Stimulated activated CD4-positive, alpha-beta T cell treated with anti-CD3 and anti-CD28 coated beads, Interleukin-1b, Interleukin-23, amount 100 ng/mL, for 48 hours (primary cell): ENCODE results near the gene MMP15.
"Not testable (repeated sequence)": the region's sequence is repeated elsewhere in the genome, so short reads cannot be mapped to it uniquely, and the experiment has no call there.

Source experiments
- DNase-seq: peaks from one replicate; pipeline ENCODE4 v3.0.0-alpha.2; 2020

The MMP15 gene

DNA sequence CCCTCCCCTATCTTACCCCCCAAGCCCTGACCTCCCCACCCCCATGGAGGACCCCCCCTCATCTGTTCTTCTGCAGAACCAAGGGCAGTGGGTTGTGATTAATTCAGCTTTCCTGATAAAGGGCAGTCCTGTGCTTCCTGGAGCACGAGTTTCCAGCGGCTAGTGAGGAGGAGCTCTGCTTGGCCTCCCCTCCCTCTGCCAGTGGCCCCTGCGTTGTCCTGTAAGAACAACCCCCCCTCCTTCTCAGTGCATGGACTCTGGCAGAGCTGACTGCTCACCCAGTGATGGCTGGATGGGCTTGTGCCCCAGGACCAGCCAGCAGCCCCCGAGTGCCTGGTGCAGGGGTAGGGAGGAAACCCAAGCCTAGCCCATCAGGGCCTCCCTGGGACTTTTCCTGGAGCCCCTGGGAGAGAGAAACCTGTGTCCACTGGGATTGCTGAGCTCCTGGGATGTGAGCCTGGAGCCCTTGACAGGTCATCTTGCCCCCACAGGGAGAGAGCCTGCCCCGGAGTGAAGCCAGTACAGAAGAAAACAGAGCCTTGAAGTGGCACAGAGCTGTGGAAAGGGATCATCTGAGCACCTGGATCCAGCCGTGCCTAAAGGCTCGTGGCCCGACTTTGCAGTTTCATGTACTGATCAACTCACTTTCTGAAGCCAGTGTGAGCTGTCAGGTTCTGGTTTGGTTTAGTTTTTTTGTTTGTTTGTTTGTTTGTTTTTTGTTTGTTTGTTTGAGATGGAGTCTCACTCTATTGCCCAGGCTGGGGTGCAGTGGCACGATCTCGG is 26.5 kb downstream of the MMP15 start:
- DNase-seq = no peak

DNA sequence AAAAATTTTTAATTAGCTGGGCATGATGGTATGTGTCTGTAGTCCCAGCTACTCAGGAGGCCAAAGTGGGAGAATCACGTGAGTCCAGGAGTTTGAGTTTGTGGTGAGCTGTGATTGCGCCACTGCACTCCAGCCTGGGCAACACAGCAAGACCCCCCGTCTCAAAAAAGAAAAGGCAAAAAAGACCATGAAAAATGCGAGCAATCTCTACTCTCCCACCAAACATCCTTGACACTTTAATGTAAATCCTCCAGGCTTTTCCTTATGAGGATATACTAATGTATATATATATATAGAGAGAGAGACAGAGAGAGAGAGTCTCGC is 28.1 kb downstream of the MMP15 start:
- DNase-seq = no peak

DNA sequence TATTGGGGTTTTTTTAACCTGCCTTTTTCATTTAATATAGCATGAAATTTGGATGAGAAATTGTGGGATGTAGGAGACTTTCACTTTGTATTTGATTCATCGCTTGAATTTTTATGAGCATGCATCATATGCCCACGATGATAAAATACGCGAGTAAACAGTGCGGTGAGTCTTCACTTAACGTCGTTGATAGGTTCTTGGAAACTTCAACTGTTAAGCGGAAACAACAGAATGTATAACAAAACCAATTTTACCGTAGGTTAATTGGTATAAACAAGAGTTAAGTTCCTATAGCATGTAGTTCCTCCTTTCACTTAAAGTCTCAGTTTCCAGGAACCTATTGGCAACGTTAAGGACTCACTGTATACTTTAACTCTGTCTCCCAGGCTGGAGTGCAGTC is 28.7 kb downstream of the MMP15 start:
- DNase-seq = no peak

DNA sequence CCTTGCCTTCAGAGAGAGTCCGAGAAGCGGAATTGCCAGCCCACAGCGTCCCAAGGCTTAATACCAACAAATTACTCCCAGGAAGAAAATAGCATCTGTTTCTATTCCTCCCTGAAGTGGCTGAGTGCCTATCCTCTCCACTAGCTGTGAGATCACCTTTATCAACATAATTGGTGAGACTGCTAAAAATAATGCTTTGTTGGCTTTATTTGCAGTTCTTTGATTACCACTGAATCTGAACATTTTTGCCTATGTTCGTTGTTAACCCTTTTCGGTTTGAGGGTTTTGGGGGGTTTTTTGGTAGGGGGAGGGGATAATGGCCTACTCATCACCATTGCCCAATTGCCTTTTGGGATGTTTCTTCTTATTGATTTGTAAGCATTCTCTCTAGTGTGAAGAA is 31.0 kb downstream of the MMP15 start:
- no peak for DNase-seq

DNA sequence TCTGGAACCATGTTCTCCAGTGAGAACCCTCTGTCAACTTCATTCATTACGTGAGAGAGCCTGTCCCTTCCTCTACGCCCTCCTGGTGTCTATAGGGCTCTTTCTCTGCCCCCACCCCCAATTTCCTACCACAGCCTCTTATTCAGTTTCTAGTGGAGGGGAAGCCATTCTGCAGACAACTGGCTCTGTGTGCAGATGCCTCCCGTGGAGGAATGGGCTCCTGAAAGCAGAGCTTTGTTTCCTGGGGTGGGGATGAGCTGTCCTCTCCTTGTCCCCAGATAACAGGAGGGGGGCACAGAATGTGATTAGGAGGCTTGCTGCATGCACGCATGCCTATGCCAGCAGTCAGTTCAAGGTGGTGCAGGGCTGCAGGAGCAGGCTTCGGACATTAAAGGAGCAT is 31.6 kb downstream of the MMP15 start:
- DNase-seq = no peak

DNA sequence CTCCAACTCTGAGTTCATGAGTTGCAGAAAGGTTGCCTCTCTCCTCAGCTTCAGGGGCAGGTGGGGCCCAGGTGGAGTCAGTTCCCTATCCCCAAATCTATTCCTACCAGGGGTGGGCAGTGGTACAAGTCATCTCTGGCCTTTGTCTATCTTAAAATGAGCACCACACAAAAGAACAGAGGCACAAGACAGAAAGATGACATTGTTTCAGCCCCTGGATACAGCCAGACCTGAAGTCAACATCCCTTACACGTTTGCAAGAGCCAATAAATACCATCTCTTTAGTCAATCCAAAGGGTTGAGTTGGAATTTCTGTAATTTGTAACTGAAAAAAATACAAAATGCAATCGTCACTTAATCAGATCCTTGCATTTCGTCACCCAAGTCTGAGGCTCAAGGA is 32.2 kb downstream of the MMP15 start:
- no peak for DNase-seq

DNA sequence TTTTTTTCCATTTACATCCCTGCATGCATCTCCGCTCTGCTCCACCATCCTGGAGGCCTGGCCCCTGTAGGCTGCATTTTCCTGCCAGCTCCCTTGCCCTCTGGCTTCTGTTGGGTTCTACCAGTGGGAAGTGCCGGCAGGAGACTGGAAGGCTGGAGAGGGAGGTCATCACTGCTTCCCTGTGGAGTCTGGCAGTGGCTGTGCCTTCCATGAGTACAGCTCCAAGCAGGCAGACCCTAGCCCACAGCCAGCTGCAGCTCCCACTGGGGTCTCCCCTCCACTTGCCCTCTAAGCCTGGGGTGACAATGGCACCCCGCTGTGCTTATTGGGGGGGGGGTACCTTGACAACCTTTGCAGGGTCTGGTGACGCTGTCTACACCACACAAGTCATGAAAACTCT is 37.3 kb downstream of the MMP15 start:
- no peak for DNase-seq

DNA sequence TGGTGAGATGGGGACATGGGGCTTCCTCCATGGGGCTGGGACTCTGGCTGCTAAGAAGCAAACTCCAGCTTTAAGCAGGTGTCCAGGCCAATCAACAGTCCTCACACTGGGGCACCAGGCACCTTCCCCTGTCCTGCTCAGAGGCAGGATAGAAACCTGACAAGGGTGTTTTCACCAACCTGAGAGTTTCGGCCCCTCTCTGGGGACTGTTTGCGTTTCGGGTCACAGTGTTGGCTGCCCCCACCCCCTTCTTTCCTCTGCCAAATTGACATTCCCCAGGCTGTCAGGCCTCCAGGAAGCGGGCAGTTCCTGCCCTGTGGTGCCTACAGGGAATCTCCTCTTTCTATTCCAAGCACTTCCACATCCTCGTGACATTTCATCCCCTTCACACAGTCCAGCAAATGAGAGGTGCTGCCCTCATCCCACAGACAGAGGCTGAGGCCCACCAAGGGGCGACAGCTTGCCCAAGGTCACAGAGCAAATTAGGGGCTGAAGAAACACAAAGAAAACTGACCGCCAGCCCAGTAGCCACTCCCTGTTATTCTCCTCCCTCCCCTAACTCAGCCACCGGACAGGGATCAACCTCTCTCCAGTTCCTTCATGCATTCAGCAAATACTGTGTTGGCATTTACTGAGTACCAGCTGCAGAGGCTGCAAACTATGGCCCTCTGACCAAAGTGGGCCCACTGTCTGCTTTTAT is 38.0 kb downstream of the MMP15 start:
- no peak for DNase-seq

DNA sequence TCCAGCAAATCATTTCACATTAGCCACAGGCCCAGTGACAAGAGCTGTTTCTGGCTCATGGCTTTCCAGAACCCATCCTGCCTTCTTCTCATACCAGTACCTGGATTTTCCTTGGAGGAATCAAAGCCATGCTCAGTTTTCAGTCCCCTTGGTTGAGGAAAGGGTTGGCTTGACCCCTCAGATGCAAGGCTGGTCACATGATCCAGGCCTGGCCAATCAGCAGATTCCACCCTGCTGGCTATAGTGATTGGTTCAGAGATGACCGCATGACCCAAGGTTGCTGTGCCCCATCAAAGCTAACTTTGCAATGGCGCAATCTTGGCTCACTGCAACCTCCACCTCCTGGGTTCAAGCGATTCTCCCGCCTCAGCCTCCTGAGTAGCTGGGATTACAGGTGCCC is 45.0 kb downstream of the MMP15 start:
- DNase-seq = no peak

DNA sequence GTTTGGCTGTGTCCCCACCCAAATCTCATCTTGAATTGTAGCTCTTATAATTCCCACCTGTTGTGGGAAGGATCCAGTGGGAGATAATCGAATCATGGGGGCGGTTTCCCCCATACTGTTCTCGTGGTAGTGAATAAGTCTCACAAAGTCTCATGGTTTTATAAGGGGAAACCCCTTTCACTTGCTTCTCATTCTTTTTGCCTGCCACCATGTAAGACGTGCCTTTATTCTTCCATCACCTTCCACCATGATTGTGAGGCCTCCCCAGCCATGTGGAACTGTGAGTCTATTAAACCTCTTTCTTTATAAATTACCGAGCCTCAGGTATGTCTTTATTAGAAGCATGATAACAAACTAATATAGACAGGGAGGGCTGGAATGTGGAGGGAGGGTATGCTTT is 46.6 kb downstream of the MMP15 start:
- not testable (repeated sequence) for DNase-seq

DNA sequence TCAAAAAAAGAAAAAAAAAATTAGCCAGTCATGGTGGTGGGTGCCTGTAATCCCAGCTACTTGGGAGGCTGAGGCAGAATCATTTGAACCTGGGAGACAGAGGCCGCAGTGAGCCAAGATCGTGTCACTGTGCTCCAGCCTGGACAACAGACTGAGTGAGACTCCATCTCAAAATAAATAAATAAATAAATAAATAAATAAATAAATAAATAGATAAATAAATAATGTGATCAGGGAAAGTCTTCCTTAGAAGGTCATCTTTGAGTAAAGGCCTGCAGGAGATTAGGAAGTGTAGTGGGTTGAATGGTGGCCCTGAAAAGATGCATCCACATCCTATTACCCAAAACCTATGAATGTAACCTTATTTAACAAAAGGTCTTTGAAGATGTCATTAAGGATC is 47.5 kb downstream of the MMP15 start:
- not testable (repeated sequence) for DNase-seq

DNA sequence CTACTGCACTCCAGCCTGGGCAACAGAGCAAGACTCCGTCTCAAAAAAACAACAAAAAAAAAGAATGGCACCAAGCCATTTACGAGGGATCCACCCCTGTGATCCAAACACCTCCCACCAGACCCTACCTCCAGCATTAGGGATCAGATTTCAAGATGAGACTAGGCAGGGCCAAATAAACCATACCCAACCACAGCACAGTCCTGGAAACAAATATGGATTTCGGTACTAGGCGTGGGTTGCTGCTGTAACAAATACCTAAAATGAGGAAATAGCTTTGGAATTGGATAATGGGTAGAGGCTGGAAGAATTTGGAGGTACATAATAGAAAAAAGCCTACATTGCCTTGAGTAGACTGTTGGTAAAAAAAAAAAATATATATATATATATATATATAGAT is 49.1 kb downstream of the MMP15 start:
- DNase-seq = no peak

DNA sequence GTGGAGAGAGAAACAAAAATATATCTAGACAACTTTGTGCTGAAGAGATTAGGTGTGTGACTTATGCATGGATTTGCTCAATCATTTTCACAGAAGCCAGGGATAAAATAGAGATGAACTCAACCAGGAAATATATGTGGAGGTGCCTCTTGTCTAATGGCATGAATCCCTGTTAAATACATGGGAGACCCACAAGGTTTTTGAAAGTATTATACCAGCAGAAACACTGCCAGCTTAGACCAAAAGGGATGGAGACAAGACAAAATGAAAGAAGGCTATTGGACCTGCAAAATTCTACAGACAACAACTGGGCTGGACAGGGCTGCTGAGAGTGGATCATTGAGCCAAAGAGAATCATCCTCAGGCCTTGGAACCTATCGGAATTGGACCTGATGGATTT is 51.0 kb downstream of the MMP15 start:
- DNase-seq = no peak

DNA sequence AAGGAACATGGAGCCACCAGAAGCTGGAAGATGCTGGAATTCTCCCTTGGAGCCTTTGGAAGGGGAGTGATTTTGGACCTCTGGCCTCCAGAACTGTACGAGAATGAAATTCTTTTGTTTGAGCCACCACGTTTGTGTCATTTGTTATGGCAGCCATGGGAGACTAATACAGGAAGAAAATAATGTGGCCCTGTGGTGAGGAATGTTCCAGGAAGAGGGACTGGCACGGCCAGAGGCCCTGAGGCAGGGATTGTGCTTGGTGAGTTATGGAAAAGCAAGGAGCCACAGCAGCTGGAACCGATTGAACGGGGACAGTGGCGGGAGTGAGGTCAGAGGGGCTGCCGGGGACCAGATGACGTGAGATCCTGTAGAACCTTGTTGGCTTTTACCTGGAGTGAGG is 52.2 kb downstream of the MMP15 start:
- DNase-seq = no peak

DNA sequence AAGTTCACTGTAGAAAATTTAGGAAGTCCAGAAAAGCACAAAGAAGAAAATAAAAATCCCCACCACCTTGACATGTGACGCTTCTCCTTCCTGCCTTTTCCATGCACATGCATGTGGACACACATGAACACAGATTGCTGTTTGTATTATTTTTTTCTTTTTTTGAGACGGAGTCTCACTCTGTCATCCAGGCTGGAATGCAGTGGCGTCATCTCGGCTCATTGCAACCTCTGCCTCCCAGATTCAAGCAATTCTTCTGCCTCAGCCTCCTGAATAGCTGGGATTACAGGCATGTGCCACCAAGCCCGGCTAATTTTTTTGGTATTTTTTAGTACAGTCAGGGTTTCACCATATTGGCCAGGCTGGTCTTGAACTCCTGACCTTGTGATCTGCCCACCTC is 55.1 kb downstream of the MMP15 start:
- DNase-seq = not testable (repeated sequence)

DNA sequence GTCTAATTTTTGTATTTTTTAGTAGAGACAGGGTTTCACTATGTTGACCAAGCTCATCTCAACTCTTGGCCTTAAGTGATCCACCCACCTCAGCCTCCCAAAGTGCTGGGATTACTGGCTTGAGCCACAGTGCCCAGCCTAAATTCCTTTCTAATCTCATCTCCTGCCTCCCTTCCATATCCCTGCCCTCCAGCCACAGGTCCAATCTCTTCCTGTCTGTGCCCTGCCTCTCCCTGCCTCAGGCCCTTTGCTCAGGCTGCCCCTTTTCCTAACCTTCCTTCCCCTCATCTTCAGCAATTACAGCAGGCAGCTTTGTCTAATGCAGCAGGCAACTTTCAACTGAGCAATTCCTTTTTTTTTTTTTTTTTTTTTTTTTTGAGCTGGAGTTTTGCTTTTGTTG is 56.8 kb downstream of the MMP15 start:
- no peak for DNase-seq

DNA sequence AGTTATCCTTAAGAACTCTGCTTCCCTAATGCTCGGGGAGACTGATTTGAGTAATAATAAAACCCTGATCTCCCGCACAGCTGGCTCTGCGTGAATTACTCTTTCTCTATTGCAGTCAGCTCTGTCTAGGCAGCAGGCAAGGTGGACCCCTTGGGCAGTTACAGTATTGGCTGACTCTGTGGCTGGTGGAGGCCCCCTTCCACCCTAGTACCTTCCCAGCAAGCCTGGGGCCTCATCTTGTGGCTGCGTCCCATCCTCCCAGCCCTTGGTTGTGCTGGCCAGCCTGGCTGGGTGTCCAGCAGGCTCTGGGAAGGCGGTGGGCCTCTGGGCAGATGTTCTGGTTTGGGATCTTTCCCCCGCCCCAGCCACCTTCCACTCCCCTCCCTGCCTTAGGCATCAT is 59.1 kb downstream of the MMP15 start:
- no peak for DNase-seq

DNA sequence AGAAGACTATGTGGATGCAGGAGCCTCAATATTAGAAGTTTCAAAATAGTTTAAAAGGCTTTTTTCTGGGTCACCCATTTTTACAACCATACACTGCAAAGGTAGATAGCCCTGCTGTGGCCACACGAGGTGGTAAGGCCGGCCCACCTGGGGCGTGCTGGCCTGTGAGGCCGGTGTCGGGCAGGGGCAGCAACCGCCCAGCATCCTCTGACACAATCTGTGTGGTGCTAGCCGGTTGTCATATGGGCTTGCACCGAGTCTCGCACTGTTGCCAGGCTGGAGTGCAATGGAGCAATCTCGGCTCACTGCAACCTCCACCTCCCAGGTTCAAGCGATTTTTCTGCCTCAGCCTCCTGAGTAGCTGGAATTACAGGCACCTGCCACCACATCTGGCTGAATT is 59.6 kb downstream of the MMP15 start:
- DNase-seq = no peak

DNA sequence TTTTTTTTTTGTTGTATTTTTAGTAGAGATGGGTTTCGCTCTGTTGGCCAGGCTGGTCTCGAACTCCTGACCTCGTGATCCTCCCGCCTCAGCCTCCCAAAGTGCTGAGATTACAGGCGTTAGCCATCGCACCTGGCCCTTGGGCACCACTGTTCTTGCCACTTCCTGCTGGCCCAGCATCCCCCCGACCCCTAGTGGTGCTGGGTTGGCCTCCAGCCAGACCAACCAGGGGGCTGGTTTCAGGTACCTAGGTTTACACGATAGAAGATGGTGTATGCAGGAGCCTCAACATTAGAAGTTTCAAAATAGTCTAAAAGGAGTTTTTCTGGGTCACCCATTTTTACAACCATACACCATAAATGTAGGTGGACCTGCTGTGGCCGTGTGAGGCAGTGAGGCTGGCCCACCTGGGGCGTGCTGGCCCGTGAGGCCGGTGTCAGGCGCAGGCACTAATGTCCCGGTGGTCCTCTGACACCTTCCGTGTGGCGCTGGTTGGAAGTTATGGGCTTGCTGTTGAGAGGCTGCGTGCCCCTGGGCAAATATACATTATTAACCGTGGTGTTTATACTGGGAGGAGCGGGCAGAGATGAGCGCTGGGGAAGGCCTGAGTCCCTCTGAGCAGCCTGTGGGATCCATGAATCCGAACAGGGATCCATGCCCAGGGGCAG is 60.2 kb downstream of the MMP15 start:
- DNase-seq = no peak

DNA sequence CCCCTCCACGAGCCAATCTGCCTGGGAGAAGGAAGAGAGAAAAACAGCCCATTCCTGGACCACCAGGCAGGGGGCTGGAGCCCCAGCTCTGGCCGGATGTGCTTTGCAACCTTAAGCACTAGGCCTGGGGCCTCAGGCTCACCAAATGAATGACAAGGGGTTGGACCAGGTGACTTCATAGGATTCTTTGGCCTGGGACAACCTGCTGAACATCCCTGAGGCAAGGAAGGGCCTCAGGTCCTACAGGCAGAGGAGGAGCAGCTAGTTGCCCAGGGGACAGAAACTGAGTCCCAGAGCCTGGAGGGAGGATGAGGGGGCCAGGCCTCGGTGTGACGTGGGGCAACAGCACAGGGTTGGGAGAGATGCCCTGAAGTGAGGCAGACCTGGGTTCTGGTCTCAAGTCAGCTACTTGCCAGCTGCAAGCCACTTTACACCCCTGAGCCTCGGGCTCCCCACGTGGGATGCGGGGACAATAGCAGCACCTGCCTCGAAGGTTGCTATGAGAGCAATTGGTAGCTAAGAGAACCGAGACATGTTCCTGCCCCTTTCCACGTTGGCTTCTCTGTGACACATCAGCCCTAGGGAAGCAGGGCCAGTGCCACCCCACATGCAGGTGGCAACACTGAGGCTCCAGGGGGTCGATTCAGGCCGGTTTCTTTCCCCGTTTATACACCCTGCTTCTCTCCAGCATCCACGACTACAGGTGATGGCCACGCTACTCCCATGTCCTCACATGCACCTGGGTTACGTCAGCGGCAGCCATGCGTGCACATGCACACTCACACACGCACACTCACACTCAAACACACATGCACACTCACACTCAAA is 61.0 kb downstream of the MMP15 start:
- DNase-seq = no peak

DNA sequence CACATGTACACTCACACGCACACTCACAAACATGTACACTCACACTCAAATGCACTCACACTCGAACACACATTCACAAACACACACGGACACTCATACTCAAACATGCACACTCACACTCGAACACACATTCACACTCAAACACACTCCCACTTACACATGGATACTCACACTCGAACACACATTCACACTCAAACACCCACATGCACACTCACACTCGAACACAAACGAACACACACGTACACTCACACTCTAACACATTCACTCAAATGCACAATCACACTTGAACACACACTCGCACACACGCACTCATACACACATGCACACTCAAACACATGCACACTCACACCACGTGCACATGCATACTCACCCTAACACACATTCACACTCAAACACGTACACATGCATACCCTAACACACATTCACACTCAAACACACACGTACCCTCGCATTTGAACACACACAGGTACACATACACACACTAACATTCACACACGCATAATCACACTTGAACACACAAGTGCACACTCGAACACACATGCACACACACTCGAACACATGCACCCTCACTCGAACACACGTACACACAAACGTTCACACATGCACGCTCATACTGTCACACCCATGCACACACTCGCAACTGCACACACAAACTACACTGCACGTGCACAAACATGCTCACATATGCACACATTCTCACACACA is 61.8 kb downstream of the MMP15 start:
- no peak for DNase-seq

DNA sequence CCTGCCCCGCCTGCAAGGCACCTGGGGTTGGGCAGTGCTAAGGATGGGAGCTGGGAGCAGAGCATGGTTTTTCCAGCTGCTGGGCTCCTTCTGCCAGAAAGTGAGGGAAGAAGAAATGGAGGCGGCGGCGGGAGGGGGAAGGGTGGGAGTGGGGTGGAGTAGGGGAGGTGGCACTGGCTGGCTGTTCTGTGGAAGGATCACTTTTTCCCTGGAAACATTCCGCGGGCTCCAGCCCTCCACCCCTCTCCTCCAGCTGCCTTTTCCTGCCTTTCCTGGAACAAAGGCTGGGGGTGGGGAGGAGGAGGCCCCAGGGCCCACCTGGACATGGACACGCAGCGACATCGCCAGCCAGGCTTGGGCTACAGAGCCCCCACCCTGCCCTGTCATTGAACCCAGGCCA is 62.5 kb downstream of the MMP15 start:
- DNase-seq = no peak

DNA sequence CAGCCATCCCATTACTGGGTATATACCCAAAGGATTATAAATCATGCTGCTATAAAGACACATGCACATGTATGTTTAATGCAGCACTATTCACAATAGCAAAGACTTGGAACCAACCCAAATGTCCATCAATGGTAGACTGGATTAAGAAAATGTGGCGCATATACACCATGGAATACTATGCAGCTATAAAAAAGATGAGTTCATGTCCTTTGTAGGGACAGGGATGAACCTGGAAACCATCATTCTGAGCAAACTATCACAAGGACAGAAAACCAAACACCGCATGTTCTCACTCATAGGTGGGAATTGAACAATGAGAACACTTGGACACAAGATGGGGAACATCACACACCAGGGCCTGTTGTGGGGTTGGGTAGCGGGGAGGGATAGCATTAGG is 64.8 kb downstream of the MMP15 start:
- DNase-seq = not testable (repeated sequence)
